ENCODE results near the gene GLYATL3. TPM values are rescaled to one million over a fixed set of nuclear protein-coding genes. Genes with fewer than 3 reads are reported as not detected.

The GLYATL3 gene
- total RNA-seq, 2 experiments from 2014 or later, result not detected

- no peaks in the 10 kb centered on the region for H3K9me3 ChIP-seq (ENCODE audit: control insufficient read depth in 1 of 2, insufficient read depth in 1 of 2, low read length in 2 of 2)
- Mint-ChIP-seq H3K27ac (no peak overlapping the region), H3K9me3 (no peaks in the 10 kb centered on the region), H3K36me3 (ENCODE audit: low read depth) (peaks cover 51% of the 10 kb centered on the region), H3K4me3 (no peak overlapping the region), H3K27me3 (no peaks in the 10 kb centered on the region), H3K4me1 (ENCODE audit: low read depth) (no peaks in the 10 kb centered on the region)
- H3K36me3 ChIP-seq (ENCODE audit: insufficient read depth, low read length), result peaks cover 10% of the 10 kb centered on the region
- H3K27ac ChIP-seq (ENCODE audit: low read depth in 1 of 2, low read length in 2 of 2), result no peak overlapping the region
- TF ChIP-seq, protein P1, sequence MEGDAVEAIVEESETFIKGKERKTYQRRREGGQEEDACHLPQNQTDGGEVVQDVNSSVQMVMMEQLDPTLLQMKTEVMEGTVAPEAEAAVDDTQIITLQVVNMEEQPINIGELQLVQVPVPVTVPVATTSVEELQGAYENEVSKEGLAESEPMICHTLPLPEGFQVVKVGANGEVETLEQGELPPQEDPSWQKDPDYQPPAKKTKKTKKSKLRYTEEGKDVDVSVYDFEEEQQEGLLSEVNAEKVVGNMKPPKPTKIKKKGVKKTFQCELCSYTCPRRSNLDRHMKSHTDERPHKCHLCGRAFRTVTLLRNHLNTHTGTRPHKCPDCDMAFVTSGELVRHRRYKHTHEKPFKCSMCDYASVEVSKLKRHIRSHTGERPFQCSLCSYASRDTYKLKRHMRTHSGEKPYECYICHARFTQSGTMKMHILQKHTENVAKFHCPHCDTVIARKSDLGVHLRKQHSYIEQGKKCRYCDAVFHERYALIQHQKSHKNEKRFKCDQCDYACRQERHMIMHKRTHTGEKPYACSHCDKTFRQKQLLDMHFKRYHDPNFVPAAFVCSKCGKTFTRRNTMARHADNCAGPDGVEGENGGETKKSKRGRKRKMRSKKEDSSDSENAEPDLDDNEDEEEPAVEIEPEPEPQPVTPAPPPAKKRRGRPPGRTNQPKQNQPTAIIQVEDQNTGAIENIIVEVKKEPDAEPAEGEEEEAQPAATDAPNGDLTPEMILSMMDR (IDR thresholded peaks at IDR 0.05), result no peak
- H3K4me3 ChIP-seq (ENCODE audit: low read length), result no peak overlapping the region
- no peaks in the 10 kb centered on the region for H3K4me1 ChIP-seq (ENCODE audit: insufficient read depth, low read length)
- ChIA-PET POLR2A (no interaction called here), CTCF (no interaction called here)
- DNase-seq, result no peak
- H3K27me3 ChIP-seq (ENCODE audit: control insufficient read depth in 1 of 2, insufficient read depth in 2 of 2, low read length in 2 of 2), result no peaks in the 10 kb centered on the region
- intact Hi-C loops (cut with DNase I, micrococcal nuclease), result no loop called here
- no peak for ATAC-seq (ENCODE audit: poor library complexity)
Measured at GRCh38 chr6:49490633-49491032, 9.1 kb upstream of the GLYATL3 start.

GRCh38 chr6:49497304-49497703 is 2.4 kb upstream of the GLYATL3 start:
- peaks cover 3% of the 10 kb centered on the region for H3K36me3 Mint-ChIP-seq (ENCODE audit: low read depth)
- TF ChIP-seq, protein P1 (IDR thresholded peaks at IDR 0.05), result no peak
- H3K27me3 Mint-ChIP-seq, result no peaks in the 10 kb centered on the region
- no peaks in the 10 kb centered on the region for H3K27me3 ChIP-seq (ENCODE audit: control insufficient read depth in 1 of 2, insufficient read depth in 2 of 2, low read length in 2 of 2)
- intact Hi-C loops (cut with DNase I, micrococcal nuclease), result no loop called here
- no peaks in the 10 kb centered on the region for H3K4me1 ChIP-seq (ENCODE audit: insufficient read depth, low read length)
- ChIA-PET CTCF (no interaction called here), POLR2A (no interaction called here)
- no peaks in the 10 kb centered on the region for H3K36me3 ChIP-seq (ENCODE audit: insufficient read depth, low read length)
- no peaks in the 10 kb centered on the region for H3K4me1 Mint-ChIP-seq (ENCODE audit: low read depth)
- H3K9me3 ChIP-seq (ENCODE audit: control insufficient read depth in 1 of 2, insufficient read depth in 1 of 2, low read length in 2 of 2), result no peaks in the 10 kb centered on the region
- H3K27ac Mint-ChIP-seq, result no peak overlapping the region
- H3K4me3 ChIP-seq (ENCODE audit: low read length), result no peak overlapping the region
- DNase-seq (no peak), ATAC-seq (ENCODE audit: poor library complexity) (no peak)
- H3K27ac ChIP-seq (ENCODE audit: low read depth in 1 of 2, low read length in 2 of 2), result no peak overlapping the region
- H3K9me3 Mint-ChIP-seq, result no peaks in the 10 kb centered on the region
- no peak overlapping the region for H3K4me3 Mint-ChIP-seq

GRCh38 chr6:49499126-49499525 is 597 bp upstream of the GLYATL3 start:
- no peaks in the 10 kb centered on the region for H3K36me3 ChIP-seq (ENCODE audit: insufficient read depth, low read length)
- H3K9me3 ChIP-seq (ENCODE audit: control insufficient read depth in 1 of 2, insufficient read depth in 1 of 2, low read length in 2 of 2), result no peaks in the 10 kb centered on the region
- H3K27me3 ChIP-seq (ENCODE audit: control insufficient read depth in 1 of 2, insufficient read depth in 2 of 2, low read length in 2 of 2), result no peaks in the 10 kb centered on the region
- no peak for ATAC-seq (ENCODE audit: poor library complexity)
- Mint-ChIP-seq H3K4me3 (no peak overlapping the region), H3K36me3 (ENCODE audit: low read depth) (no peaks in the 10 kb centered on the region), H3K27ac (no peak overlapping the region), H3K27me3 (no peaks in the 10 kb centered on the region), H3K9me3 (no peaks in the 10 kb centered on the region), H3K4me1 (ENCODE audit: low read depth) (no peaks in the 10 kb centered on the region)
- TF ChIP-seq, protein P1 (IDR thresholded peaks at IDR 0.05), result no peak
- intact Hi-C loops (cut with DNase I, micrococcal nuclease), result no loop called here
- ChIA-PET POLR2A (no interaction called here), CTCF (no interaction called here)
- H3K4me1 ChIP-seq (ENCODE audit: insufficient read depth, low read length), result no peaks in the 10 kb centered on the region
- DNase-seq, result no peak
- H3K27ac ChIP-seq (ENCODE audit: low read depth in 1 of 2, low read length in 2 of 2), result no peak overlapping the region
- no peak overlapping the region for H3K4me3 ChIP-seq (ENCODE audit: low read length)

All from CD4-positive, alpha-beta T cell (primary cell).